ENCODE measurements around the gene SUN5.

Gene SUN5

DNA sequence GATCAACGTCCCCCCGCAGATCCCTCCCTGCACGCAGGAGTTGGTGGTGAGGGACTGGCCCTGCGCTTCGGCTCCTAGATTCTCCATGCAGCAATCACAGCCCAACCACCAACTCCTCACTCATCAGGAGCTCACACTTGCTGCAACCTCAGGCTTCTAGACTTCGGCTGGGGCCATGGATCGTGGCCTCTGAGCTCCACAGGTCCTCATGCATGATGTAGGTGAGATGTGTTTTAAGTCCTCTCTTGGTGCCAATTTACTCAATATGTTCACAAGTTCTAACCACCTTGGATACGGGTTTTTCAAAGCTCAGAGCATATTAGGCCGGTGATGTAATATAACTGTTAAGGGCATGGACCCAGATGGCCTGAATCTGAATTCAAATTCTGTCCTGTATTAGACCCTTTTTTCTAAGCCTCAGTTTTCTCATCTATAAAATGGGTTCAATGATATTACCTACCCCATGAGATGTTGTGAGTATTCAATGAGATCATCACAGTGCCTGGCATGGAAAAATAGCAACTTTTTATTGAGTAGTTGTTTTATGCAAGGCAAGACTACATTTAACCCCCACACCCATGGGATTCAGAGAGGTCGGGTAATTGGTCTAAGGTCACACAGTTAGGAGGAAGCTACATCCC, 31.0 kb downstream of the SUN5 start:
- TF ChIP-seq TEAD4 (IDR thresholded peaks at IDR 0.05) (no peak), TCF12 (IDR thresholded peaks at IDR 0.05; ENCODE audit: low read depth) (no peak), EP300 (IDR thresholded peaks at IDR 0.05; ENCODE audit: borderline replicate concordance) (no peak), REST (IDR thresholded peaks at IDR 0.05; ENCODE audit: low read depth) (no peak), TAF1 (IDR thresholded peaks at IDR 0.05; ENCODE audit: low read depth) (no peak), RAD21 (IDR thresholded peaks at IDR 0.05; ENCODE audit: low read depth) (no peak), CEBPB (IDR thresholded peaks at IDR 0.05) (no peak), FOXM1 (IDR thresholded peaks at IDR 0.05; ENCODE audit: borderline replicate concordance, low read depth) (no peak), NFIC (IDR thresholded peaks at IDR 0.05) (no peak), YY1 (IDR thresholded peaks at IDR 0.05; ENCODE audit: low read depth) (no peak), CREB1 (IDR thresholded peaks at IDR 0.05; ENCODE audit: low read depth) (no peak), EGR1 (IDR thresholded peaks at IDR 0.05) (no peak), ZBTB7A (IDR thresholded peaks at IDR 0.05; ENCODE audit: low read depth) (no peak)
- TF ChIP-seq, protein P1, sequence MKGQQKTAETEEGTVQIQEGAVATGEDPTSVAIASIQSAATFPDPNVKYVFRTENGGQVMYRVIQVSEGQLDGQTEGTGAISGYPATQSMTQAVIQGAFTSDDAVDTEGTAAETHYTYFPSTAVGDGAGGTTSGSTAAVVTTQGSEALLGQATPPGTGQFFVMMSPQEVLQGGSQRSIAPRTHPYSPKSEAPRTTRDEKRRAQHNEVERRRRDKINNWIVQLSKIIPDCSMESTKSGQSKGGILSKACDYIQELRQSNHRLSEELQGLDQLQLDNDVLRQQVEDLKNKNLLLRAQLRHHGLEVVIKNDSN (IDR thresholded peaks at IDR 0.05) = no peak
- TF ChIP-seq, protein P2, sequence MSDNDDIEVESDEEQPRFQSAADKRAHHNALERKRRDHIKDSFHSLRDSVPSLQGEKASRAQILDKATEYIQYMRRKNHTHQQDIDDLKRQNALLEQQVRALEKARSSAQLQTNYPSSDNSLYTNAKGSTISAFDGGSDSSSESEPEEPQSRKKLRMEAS (IDR thresholded peaks at IDR 0.05) = no peak

DNA sequence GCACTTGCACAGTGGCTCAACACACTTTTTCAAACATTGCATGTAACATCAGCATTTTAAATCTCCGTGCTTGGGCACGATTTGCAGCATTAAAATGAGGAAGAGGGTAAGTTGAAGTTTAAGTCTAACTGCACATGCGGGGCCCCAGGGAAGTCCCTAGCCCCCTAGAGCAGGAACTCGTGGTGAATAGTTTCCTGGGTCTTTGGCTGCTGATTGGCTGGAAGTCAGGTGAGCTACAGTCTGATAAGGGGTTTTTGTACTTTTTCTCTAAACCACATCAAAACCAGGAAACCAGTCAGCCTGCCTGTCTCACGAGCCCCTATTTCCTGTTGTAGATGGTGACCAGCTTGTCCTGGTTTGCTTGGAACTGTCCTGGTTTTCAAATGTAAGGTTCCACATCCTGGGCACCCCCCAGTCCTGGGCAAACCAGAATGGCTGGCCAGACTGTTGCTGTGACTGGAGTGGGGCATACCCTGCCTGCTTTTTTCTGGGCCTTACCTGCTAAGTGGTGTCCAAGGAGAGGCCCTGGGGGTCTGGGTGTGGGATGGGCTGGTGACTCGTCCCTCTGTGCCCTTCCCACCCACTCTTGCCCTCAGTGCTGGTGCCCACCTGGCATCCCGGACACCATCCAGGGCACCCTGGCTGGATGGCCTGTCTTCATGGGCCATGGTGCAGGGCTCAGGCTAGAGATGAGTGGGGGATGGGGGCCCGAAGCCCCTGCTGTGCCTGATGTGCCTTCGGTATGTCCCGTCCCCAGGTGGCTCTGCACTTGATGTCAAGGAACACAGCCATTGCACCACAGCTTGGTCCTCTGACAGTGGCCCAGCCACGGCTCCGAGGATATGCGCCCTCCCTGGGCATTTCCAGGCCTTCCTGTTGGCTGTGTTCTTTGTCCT, 31.8 kb downstream of the SUN5 start:
- TF ChIP-seq ZBTB7A (IDR thresholded peaks at IDR 0.05; ENCODE audit: low read depth) (no peak), YY1 (IDR thresholded peaks at IDR 0.05; ENCODE audit: low read depth) (no peak)

- TF ChIP-seq ZBTB7A (IDR thresholded peaks at IDR 0.05; ENCODE audit: low read depth) = no peak
- TF ChIP-seq YY1 (IDR thresholded peaks at IDR 0.05; ENCODE audit: low read depth) = no peak
- TF ChIP-seq TAF1 (IDR thresholded peaks at IDR 0.05; ENCODE audit: low read depth) = no peak
- TF ChIP-seq, protein P1 (IDR thresholded peaks at IDR 0.05) = no peak
- no peak for TF ChIP-seq TCF12 (IDR thresholded peaks at IDR 0.05; ENCODE audit: low read depth)
- no peak for TF ChIP-seq CEBPB (IDR thresholded peaks at IDR 0.05)
Measured at GRCh38 chr20:32971703-32972161, 32.5 kb downstream of the SUN5 start.

DNA sequence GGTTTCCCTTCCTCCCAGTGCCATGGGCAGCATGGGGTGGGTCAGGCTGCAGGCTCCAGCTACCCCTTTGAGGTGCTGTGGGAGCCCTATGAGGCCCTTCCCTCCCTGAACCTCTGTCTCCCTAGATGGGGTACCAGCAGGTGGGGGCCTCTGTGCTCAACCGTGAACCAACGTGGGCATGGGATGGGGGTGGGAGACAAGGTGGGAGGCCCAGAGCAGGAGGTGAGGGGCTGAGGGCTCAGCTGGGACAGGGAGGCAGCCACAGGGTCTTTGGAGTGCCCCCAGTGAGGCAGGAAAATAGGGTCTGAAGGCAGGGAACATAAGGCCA, 33.3 kb downstream of the SUN5 start:
- no peak for TF ChIP-seq ZBTB7A (IDR thresholded peaks at IDR 0.05; ENCODE audit: low read depth)
- no peak for TF ChIP-seq EGR1 (IDR thresholded peaks at IDR 0.05)
- no peak for TF ChIP-seq REST (IDR thresholded peaks at IDR 0.05; ENCODE audit: low read depth)
- TF ChIP-seq TEAD4 (IDR thresholded peaks at IDR 0.05) = no peak
- no peak for TF ChIP-seq EP300 (IDR thresholded peaks at IDR 0.05; ENCODE audit: borderline replicate concordance)

GRCh38 chr20:32970115-32970972, 33.9 kb downstream of the SUN5 start:
- TF ChIP-seq RAD21 (IDR thresholded peaks at IDR 0.05; ENCODE audit: low read depth) = no peak
- no peak for TF ChIP-seq NFIC (IDR thresholded peaks at IDR 0.05)
- no peak for TF ChIP-seq FOXM1 (IDR thresholded peaks at IDR 0.05; ENCODE audit: borderline replicate concordance, low read depth)
- TF ChIP-seq TEAD4 (IDR thresholded peaks at IDR 0.05) = no peak
- TF ChIP-seq EP300 (IDR thresholded peaks at IDR 0.05; ENCODE audit: borderline replicate concordance) = no peak
- TF ChIP-seq, protein P1 (IDR thresholded peaks at IDR 0.05) = no peak
- no peak for TF ChIP-seq CEBPB (IDR thresholded peaks at IDR 0.05)
- no peak for TF ChIP-seq TCF12 (IDR thresholded peaks at IDR 0.05; ENCODE audit: low read depth)
- no peak for TF ChIP-seq YY1 (IDR thresholded peaks at IDR 0.05; ENCODE audit: low read depth)
- no peak for TF ChIP-seq TAF1 (IDR thresholded peaks at IDR 0.05; ENCODE audit: low read depth)
- TF ChIP-seq CREB1 (IDR thresholded peaks at IDR 0.05; ENCODE audit: low read depth) = no peak

Measured in Ishikawa (cell line).